ENCODE data around the gene QRICH1.

QRICH1 gene

DNA sequence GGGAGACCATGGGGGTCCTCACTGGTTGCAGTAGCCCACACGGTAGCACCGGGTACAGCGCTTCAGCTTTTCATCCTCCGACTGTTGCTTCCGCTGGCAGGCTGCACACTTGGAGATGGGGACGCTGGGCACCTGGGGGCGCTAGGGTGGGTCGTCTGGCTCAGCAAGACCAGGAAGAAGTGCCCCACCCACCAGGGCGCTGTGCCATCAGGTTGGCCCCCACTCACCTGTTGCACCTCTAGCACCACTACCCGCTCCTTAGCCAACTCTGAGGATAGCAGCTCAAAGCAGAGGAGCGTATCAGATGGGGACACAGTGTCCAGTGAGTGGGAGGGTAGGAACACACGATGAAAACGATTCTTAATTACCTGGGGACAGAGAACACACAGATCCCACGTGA, 18.4 kb upstream of the QRICH1 start:
- no peak overlapping the region for H3K27ac ChIP-seq
- TF ChIP-seq ZFX (IDR thresholded peaks at IDR 0.05; ENCODE audit: borderline replicate concordance), result no peak
- TF ChIP-seq, protein P1, sequence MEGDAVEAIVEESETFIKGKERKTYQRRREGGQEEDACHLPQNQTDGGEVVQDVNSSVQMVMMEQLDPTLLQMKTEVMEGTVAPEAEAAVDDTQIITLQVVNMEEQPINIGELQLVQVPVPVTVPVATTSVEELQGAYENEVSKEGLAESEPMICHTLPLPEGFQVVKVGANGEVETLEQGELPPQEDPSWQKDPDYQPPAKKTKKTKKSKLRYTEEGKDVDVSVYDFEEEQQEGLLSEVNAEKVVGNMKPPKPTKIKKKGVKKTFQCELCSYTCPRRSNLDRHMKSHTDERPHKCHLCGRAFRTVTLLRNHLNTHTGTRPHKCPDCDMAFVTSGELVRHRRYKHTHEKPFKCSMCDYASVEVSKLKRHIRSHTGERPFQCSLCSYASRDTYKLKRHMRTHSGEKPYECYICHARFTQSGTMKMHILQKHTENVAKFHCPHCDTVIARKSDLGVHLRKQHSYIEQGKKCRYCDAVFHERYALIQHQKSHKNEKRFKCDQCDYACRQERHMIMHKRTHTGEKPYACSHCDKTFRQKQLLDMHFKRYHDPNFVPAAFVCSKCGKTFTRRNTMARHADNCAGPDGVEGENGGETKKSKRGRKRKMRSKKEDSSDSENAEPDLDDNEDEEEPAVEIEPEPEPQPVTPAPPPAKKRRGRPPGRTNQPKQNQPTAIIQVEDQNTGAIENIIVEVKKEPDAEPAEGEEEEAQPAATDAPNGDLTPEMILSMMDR (IDR thresholded peaks at IDR 0.05), result no peak

DNA sequence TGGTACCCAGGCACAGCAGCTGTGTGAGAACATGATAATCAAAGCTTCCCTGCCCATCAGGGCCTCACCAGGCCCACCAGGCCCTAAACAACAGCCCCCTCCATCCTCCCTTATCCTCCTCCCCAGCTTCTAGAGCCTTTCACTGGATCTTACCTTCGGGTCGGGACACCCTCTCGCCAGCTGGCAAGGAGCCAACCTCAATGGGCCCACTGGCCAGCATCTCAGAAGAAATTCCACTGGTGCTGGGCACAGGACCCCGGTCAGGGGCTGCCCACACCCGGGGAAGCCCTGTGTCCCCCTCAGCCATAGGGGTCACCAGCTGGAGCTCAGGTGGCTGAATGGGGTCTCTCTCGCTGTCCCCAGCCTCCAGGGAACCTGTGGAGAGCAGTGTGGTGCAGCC, 17.5 kb upstream of the QRICH1 start:
- TF ChIP-seq, protein P1 (IDR thresholded peaks at IDR 0.05), result no peak
- TF ChIP-seq ZFX (IDR thresholded peaks at IDR 0.05; ENCODE audit: borderline replicate concordance), result no peak
- no peak overlapping the region for H3K27ac ChIP-seq

DNA sequence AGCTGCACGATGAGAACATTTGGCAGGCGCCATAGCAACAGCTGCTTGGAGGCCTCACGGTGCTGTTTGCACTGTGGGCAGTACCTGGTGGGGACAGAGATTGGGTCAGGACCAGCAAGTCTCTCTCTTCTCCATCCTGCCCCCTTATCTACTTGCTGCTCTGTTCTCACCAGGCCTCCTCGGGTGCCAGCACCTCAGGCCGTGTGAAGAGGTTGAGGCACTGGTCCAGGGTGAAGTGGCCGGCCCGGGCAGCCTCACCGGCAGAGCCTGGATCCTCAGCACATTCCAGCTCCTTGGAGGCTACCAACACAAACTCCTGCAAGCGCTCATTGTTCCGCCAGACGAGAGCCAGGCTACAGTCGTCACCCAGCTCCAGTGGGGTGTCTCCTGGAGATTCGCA, 16.9 kb upstream of the QRICH1 start:
- no peak overlapping the region for H3K27ac ChIP-seq
- TF ChIP-seq, protein P1 (IDR thresholded peaks at IDR 0.05), result no peak
- TF ChIP-seq ZFX (IDR thresholded peaks at IDR 0.05; ENCODE audit: borderline replicate concordance), result no peak

DNA sequence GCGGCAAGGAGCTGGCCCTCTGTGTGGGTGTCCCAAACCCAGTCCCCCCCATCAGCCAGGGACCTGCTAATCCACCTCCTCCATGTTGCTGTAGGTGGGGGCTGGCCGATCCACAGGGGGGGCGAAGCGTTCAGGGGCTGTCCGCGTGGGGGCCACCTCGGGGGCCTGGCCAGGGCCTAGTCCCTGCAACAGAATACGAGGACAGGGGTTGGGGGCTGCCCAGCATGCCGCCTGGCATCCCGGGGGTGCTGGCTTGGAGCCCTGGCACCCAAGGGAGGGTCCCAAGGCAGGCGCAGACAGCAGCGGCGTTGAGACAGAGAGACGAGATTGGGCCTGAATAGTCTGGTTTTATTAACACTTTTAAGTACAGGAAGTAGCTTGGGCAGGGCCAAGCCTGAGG, 14.5 kb upstream of the QRICH1 start:
- H3K27ac ChIP-seq, result no peak overlapping the region
- TF ChIP-seq, protein P1 (IDR thresholded peaks at IDR 0.05), result no peak
- TF ChIP-seq ZFX (IDR thresholded peaks at IDR 0.05; ENCODE audit: borderline replicate concordance), result no peak

DNA sequence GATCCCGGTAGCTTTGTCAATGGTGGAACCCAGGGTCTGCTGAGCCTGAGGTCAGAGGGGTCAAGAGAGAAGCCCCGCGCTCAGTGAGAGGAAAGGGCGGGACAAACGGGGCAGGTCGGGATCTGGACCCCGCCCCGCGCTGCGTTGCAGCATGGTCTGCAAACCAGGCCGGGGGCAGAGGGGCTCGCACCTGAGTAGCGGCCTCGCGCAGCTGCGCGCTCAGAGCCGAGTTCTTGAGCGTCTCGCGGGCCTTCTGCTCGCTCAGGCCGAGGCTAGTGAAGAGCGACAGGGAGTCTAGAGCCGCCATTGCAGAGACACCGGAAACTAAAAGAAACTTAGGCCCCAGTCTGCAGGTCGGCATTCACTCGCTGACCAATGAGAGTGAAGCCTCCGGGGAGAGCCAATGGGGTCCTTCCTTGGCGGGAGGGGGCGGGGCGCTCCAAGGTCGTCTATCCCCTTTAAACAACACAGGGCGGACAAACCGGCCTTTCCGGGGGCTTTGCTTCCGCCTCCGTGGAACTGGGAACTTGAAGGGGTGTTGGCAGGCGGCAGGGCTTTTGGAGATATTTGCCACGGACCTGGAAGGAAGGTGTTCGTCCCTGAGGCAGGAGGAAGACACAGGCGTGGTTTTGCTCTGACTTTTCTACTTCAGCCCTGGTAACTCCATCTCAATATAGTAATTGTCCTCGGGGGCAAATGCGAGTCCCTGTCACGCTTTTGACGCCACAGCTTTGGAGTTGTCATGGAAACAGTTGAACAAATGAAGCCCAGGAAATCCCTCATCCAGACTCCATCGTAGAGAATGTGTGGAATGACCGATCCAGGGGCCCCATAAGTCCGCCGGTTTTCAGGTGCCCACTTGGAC, 10.8 kb upstream of the QRICH1 start, which contains the start of gene QARS1:
Gene QARS1, minus strand, starts transcription at position 331 of the 865 bp plus-strand sequence. Its CDS starts 24 bp downstream, at position 307.
- peak within 1 kb of the TSS; percentile 83 for H3K27ac ChIP-seq
- TF ChIP-seq, protein P1 (IDR thresholded peaks at IDR 0.05), result no peak
- no peak for TF ChIP-seq ZFX (IDR thresholded peaks at IDR 0.05; ENCODE audit: borderline replicate concordance)

DNA sequence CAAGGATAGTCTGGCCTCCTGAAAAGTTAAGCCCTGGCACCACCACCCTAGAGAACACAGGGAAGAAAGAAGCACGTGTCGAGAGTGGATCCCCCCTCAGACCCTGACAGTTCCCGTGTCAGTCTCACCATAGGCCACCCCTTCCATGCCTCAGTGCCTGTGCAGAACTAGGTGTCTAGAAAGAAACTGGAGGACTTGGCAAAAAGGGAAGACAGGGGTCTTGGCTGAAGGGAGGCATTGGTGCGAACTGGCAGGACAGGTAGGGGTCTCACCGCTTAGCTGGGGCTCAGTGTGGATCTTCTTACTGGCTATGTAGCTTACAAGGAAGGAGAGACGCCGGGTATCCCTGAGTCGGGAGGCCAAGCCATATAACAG, 10.2 kb upstream of the QRICH1 start:
- TF ChIP-seq, protein P1 (IDR thresholded peaks at IDR 0.05), result no peak
- no peak for TF ChIP-seq ZFX (IDR thresholded peaks at IDR 0.05; ENCODE audit: borderline replicate concordance)
- peak overlapping the region; percentile 83 for H3K27ac ChIP-seq

DNA sequence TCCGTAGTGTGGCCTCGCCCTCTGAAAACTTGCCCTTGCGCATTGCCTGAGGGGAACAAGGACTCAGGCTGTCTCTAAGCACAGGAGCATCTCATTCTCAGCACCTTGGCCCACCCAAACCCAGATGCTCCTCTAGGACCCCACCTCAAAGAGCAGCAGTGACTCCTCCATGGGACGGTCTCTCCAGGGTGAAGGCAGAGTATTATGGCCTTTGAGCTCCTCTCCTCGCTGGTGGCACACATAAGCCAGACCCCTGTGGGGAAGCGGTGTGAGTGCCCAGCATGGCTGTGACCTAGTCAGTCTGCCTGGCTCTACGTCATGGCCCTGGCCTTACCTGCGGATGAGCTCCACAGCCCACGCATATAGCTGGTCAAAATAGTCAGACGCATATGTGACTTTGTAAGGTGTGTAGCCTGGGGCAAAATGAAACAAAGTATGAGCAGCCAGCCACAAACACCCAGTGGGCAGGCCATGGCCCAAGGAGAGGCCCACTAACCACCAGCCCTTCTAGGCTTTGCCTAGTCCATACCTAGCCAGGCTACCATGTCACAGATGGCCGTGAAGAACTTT, 6.3 kb upstream of the QRICH1 start:
- no peak for TF ChIP-seq ZFX (IDR thresholded peaks at IDR 0.05; ENCODE audit: borderline replicate concordance)
- TF ChIP-seq, protein P1 (IDR thresholded peaks at IDR 0.05), result no peak
- H3K27ac ChIP-seq, result no peak overlapping the region

Measured in 22Rv1 (cell line).